MCF 10A (cell line): ENCODE data around the gene PACRG. TPM values are rescaled to one million over a fixed set of nuclear protein-coding genes. Genes with fewer than 3 reads are reported as not detected.

ENCODE experiments used
- BruUV-seq: library from RNA; stranded (reverse); fragments of 400-500 nt; replicated peaks from 2 replicates; lab custom pipeline; 2021; lab: Mats Ljungman, UMichigan
- CTCF ChIA-PET: fragments of 300-600 bp; sonication (Branson Sonifier 250); formaldehyde crosslinking; extraction: SDS; loops from one replicate; lab custom pipeline; 2021; ENCODE audit warnings: antibody characterized with exemption, inconsistent platforms; lab: Yijun Ruan, JAX
- POLR2A ChIA-PET: fragments of 300-600, 350-650 bp; sonication (Branson Sonifier 250); formaldehyde crosslinking; extraction: SDS; loops from one replicate; lab custom pipeline; 2020; ENCODE audit warnings: antibody characterized with exemption, inconsistent platforms; lab: Yijun Ruan, JAX
- DNase-seq: peaks from one replicate; pipeline ENCODE4 v3.0.0-alpha.2; 2018; ENCODE audit not compliant: unreplicated experiment
- H3K27ac Mint-ChIP-seq: one replicate; pipeline ENCODE4 v1.8.0; 2022; ENCODE audit warnings: mild to moderate bottlenecking, low read depth, mixed read lengths; ENCODE audit not compliant: unreplicated experiment
- H3K27me3 Mint-ChIP-seq: one replicate; pipeline ENCODE4 v1.8.0; 2022; ENCODE audit warnings: mixed read lengths; ENCODE audit not compliant: insufficient read depth, unreplicated experiment
- H3K36me3 Mint-ChIP-seq: one replicate; pipeline ENCODE4 v1.8.0; 2022; ENCODE audit warnings: mild to moderate bottlenecking, moderate library complexity, mixed read lengths; ENCODE audit not compliant: insufficient read depth, unreplicated experiment
- H3K4me1 Mint-ChIP-seq: one replicate; pipeline ENCODE4 v1.8.0; 2022; ENCODE audit warnings: mixed read lengths; ENCODE audit not compliant: insufficient read depth, unreplicated experiment
- H3K4me3 Mint-ChIP-seq: one replicate; pipeline ENCODE4 v1.8.0; 2022; ENCODE audit warnings: mild to moderate bottlenecking, moderate library complexity, mixed read lengths; ENCODE audit not compliant: unreplicated experiment
- H3K9me3 Mint-ChIP-seq: one replicate; pipeline ENCODE4 v1.8.0; 2022; ENCODE audit warnings: mixed read lengths; ENCODE audit not compliant: unreplicated experiment
- intact Hi-C: fragments of 100-400 bp; cut with micrococcal nuclease; formaldehyde crosslinking; loops from 2 replicates; pipeline ENCODE4 v1.14.1; 2022
- total RNA-seq: library from RNA; stranded (reverse); gene quantifications from 2 replicates; pipeline ENCODE4 v1.2.3, GENCODE V29; 2022
- TF ChIP-seq, protein P1 (sequence below): fragments of 200-600 bp; IDR thresholded peaks from one replicate; pipeline ENCODE4 v1.8.0; 2022; ENCODE audit warnings: antibody characterized with exemption, mild to moderate bottlenecking; ENCODE audit not compliant: unreplicated experiment

Gene PACRG
- total RNA-seq, 1 experiment from 2014 or later: not detected

DNA sequence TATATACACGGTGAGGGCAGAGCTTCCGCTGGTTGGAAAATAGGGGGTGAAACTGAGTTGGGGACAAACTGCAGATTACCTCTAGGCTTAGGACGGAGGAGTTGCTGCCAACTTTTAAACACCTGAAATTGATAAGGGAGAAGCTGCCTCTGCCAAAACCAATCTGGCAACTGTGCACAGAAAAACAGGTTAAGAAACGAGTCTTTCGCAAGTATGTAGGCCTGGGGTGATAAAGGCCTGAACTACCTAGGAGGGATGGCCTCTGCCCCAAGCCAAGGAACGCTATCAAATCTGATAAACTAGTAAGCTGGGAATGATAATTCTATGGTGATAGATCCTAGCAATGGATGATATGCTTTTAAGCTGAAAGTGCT is 536.9 kb downstream of the PACRG start:
- DNase-seq: no peak
- H3K36me3 Mint-ChIP-seq: no peaks in the 10 kb centered on the region
- H3K27ac Mint-ChIP-seq: no peak overlapping the region
- H3K27me3 Mint-ChIP-seq: peaks cover 9% of the 10 kb centered on the region
- intact Hi-C loops: no loop called here
- H3K9me3 Mint-ChIP-seq: peaks cover 7% of the 10 kb centered on the region
- ChIA-PET POLR2A (no interaction called here), CTCF (interaction anchor here (0.7 kb wide), 1 partner anchor 56 kb away, joined by 3 read pairs; no protein-coding TSS in a partner anchor)
- TF ChIP-seq, protein P1, sequence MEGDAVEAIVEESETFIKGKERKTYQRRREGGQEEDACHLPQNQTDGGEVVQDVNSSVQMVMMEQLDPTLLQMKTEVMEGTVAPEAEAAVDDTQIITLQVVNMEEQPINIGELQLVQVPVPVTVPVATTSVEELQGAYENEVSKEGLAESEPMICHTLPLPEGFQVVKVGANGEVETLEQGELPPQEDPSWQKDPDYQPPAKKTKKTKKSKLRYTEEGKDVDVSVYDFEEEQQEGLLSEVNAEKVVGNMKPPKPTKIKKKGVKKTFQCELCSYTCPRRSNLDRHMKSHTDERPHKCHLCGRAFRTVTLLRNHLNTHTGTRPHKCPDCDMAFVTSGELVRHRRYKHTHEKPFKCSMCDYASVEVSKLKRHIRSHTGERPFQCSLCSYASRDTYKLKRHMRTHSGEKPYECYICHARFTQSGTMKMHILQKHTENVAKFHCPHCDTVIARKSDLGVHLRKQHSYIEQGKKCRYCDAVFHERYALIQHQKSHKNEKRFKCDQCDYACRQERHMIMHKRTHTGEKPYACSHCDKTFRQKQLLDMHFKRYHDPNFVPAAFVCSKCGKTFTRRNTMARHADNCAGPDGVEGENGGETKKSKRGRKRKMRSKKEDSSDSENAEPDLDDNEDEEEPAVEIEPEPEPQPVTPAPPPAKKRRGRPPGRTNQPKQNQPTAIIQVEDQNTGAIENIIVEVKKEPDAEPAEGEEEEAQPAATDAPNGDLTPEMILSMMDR: no peak
- H3K4me3 Mint-ChIP-seq: no peak overlapping the region
- BruUV-seq: no TSS peak
- H3K4me1 Mint-ChIP-seq: no peaks in the 10 kb centered on the region

- POLR2A ChIA-PET: no interaction called here
- Mint-ChIP-seq H3K27me3 (no peaks in the 10 kb centered on the region), H3K36me3 (no peaks in the 10 kb centered on the region), H3K9me3 (no peaks in the 10 kb centered on the region), H3K4me1 (no peaks in the 10 kb centered on the region), H3K27ac (no peak overlapping the region), H3K4me3 (no peak overlapping the region)
- DNase-seq: no peak
- TF ChIP-seq, protein P1: no peak
- intact Hi-C loops: no loop called here
- CTCF ChIA-PET: no interaction called here
- BruUV-seq: no TSS peak
These were observed 553.9 kb downstream of the PACRG start for GRCh38 chr6:163281634-163282033.

DNA sequence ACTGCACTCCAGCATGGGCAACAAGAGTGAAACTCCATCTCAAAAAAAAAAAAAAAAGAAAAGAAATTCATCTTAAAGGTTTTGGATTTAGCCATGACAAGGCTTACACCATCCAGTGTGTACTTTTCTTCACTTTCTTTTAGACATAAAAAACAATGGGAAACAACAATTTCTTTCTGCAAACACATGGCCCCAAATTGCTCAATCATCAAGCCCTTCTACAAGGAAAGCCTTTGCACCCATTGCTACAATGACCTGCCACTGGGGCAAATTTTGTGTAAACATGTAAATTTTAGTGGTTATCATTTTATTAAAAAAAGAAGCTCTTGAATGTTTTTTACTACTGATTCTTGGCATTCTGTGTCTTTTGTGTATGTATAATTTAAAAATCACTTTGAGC is 554.9 kb downstream of the PACRG start:
- Mint-ChIP-seq H3K4me1 (no peaks in the 10 kb centered on the region), H3K4me3 (no peak overlapping the region)

DNA sequence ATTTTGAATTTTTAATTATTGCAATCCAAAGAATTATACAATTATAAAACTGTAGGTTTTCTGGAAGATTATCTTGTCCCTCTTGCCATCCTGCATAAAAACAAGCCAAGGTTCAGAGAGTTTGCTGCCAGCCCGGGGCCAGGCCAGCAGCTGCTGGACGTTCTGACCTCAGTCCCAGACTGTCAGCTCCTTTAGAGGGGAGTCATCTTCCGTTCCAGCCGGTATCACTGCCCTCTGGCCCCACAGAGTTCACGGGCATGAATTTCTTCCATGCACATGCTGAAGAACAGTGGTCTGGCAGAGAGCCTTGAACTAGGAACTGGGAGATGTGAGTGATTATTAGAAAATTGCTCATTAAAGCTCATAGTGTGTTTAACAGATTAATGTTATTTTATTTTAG is 556.4 kb downstream of the PACRG start:
- Mint-ChIP-seq H3K9me3 (no peaks in the 10 kb centered on the region), H3K36me3 (no peaks in the 10 kb centered on the region), H3K4me1 (no peaks in the 10 kb centered on the region), H3K27ac (no peak overlapping the region), H3K4me3 (no peak overlapping the region), H3K27me3 (no peaks in the 10 kb centered on the region)
- ChIA-PET POLR2A (no interaction called here), CTCF (no interaction called here)
- TF ChIP-seq, protein P1: no peak
- no peak for DNase-seq
- no TSS peak for BruUV-seq
- intact Hi-C loops: no loop called here

More for the DNA sequence above, 554.9 kb downstream of the PACRG start:
- intact Hi-C loops: no loop called here
- no peaks in the 10 kb centered on the region for H3K36me3 Mint-ChIP-seq
- POLR2A ChIA-PET: interaction anchor here (0.6 kb wide), 1 partner anchor 78 kb away, joined by 3 read pairs; no protein-coding TSS in a partner anchor
- TF ChIP-seq, protein P1: no peak
- BruUV-seq: no TSS peak
- H3K27ac Mint-ChIP-seq: no peak overlapping the region
- no peaks in the 10 kb centered on the region for H3K27me3 Mint-ChIP-seq
- CTCF ChIA-PET: interaction anchor here (0.6 kb wide), 1 partner anchor 1189 kb away, joined by 3 read pairs; no protein-coding TSS in a partner anchor
- no peak for DNase-seq
- H3K9me3 Mint-ChIP-seq: no peaks in the 10 kb centered on the region
